ENCODE measurements around the gene EEIG2. TPM values are rescaled to one million over a fixed set of nuclear protein-coding genes. Genes with fewer than 3 reads are reported as not detected.
"Not testable (repeated sequence)": the region's sequence is repeated elsewhere in the genome, so short reads cannot be mapped to it uniquely, and the experiment has no call there.

EEIG2 gene
- total RNA-seq, 1 donor from 2014 or later: 6.1 TPM

- H3K4me3 ChIP-seq (ENCODE audit: low read depth, low read length): no peak overlapping the region
- no peak for DNase-seq (ENCODE audit: low read depth)
- no peak for TF ChIP-seq CTCF (conservative IDR thresholded peaks at IDR 0.05; ENCODE audit: low read depth, low read length)
Measured at GRCh38 chr1:108533351-108534083, 26.4 kb upstream of the EEIG2 start.

- no peak for TF ChIP-seq CTCF (conservative IDR thresholded peaks at IDR 0.05; ENCODE audit: low read depth, low read length)
- H3K4me3 ChIP-seq (ENCODE audit: low read depth, low read length): no peak overlapping the region
- DNase-seq (ENCODE audit: low read depth): no peak
Measured at GRCh38 chr1:108534759-108535158, 25.1 kb upstream of the EEIG2 start.

GRCh38 chr1:108535315-108535897, 24.5 kb upstream of the EEIG2 start:
- not testable (repeated sequence) for DNase-seq (ENCODE audit: low read depth); H3K4me3 ChIP-seq (ENCODE audit: low read depth, low read length)

GRCh38 chr1:108536021-108536420, 23.9 kb upstream of the EEIG2 start:
- not testable (repeated sequence) for H3K4me3 ChIP-seq (ENCODE audit: low read depth, low read length); DNase-seq (ENCODE audit: low read depth)

GRCh38 chr1:108536791-108537190, 23.1 kb upstream of the EEIG2 start:
- DNase-seq (ENCODE audit: low read depth); H3K4me3 ChIP-seq (ENCODE audit: low read depth, low read length): not testable (repeated sequence)

GRCh38 chr1:108537976-108538375, 21.9 kb upstream of the EEIG2 start:
- no peak overlapping the region for H3K4me3 ChIP-seq (ENCODE audit: low read depth, low read length)
- DNase-seq (ENCODE audit: low read depth): no peak
- TF ChIP-seq CTCF (conservative IDR thresholded peaks at IDR 0.05; ENCODE audit: low read depth, low read length): no peak

- no peak for DNase-seq (ENCODE audit: low read depth)
- TF ChIP-seq CTCF (conservative IDR thresholded peaks at IDR 0.05; ENCODE audit: low read depth, low read length): no peak
- H3K4me3 ChIP-seq (ENCODE audit: low read depth, low read length): no peak overlapping the region
Measured at GRCh38 chr1:108540977-108541376, 18.9 kb upstream of the EEIG2 start.

GRCh38 chr1:108541861-108542260, 18.0 kb upstream of the EEIG2 start:
- no peak overlapping the region for H3K4me3 ChIP-seq (ENCODE audit: low read depth, low read length)
- TF ChIP-seq CTCF (conservative IDR thresholded peaks at IDR 0.05; ENCODE audit: low read depth, low read length): no peak
- DNase-seq (ENCODE audit: low read depth): no peak

- DNase-seq (ENCODE audit: low read depth); H3K4me3 ChIP-seq (ENCODE audit: low read depth, low read length): not testable (repeated sequence)
Measured at GRCh38 chr1:108547493-108547892, 12.4 kb upstream of the EEIG2 start.
